Neural cell (in vitro differentiated cells): ENCODE measurements around the gene HPN.

Source experiments
- EZH2 ChIP-seq: fragments of 200-600, 300-800 bp; shearing (Covaris generic), sonication (generic); IDR thresholded peaks from 2 replicates; pipeline ENCODE4 v1.6.1; 2014; ENCODE audit warnings: antibody characterized with exemption, low read length, borderline replicate concordance, mild to moderate bottlenecking; ENCODE audit not compliant: insufficient read depth, poor library complexity, severe bottlenecking
- POLR2AphosphoS5 ChIP-seq: IDR thresholded peaks from 2 replicates; pipeline ENCODE4 v1.6.1; 2012
- TAF1 ChIP-seq: IDR thresholded peaks from 2 replicates; pipeline ENCODE4 v1.6.1; 2012; ENCODE audit warnings: low read depth
- TF ChIP-seq, protein P1 (sequence below): fragments of 450-650 bp; IDR thresholded peaks from 2 replicates; pipeline ENCODE4 v1.5.1; 2014; ENCODE audit warnings: antibody characterized with exemption, mild to moderate bottlenecking, moderate library complexity; ENCODE audit not compliant: poor library complexity, severe bottlenecking

GRCh38 chr19:35042056-35042730 is 672 bp downstream of the HPN start:
- TF ChIP-seq, protein P1, sequence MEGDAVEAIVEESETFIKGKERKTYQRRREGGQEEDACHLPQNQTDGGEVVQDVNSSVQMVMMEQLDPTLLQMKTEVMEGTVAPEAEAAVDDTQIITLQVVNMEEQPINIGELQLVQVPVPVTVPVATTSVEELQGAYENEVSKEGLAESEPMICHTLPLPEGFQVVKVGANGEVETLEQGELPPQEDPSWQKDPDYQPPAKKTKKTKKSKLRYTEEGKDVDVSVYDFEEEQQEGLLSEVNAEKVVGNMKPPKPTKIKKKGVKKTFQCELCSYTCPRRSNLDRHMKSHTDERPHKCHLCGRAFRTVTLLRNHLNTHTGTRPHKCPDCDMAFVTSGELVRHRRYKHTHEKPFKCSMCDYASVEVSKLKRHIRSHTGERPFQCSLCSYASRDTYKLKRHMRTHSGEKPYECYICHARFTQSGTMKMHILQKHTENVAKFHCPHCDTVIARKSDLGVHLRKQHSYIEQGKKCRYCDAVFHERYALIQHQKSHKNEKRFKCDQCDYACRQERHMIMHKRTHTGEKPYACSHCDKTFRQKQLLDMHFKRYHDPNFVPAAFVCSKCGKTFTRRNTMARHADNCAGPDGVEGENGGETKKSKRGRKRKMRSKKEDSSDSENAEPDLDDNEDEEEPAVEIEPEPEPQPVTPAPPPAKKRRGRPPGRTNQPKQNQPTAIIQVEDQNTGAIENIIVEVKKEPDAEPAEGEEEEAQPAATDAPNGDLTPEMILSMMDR, result no peak
- TF ChIP-seq EZH2 (no peak), POLR2AphosphoS5 (no peak), TAF1 (no peak)
